CD4-positive, alpha-beta T cell treated with Interleukin-2 at 100 ng/mL for 4 hours (primary cell): ENCODE results near the gene SLC8A1.

ENCODE experiments used
- DNase-seq: peaks from one replicate; pipeline ENCODE4 v3.0.0-alpha.2; 2020; ENCODE audit warnings: low spot score

Gene SLC8A1

DNA sequence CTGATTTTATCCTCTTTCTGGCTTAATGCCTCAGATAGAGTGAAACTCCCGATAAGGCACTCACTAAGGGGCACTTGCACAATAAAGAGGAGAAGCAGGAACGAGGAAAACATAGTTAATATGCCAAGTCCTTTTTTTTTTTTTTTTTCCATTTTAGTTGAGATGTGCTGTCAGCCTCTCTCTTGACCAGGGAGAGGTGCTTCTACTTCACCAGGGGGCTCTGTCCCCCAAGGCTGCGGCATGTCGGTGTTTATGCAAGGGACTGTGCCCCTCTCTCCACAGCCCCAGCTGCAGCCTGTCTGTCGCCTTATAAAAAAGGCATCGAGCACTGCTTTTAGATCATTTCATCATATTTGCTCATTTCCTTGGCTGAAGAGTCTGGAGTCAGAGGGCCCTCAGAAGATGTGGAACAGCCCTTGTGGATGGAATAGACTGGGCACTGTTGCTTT is 178.1 kb downstream of the SLC8A1 start:
- DNase-seq, result no peak

DNA sequence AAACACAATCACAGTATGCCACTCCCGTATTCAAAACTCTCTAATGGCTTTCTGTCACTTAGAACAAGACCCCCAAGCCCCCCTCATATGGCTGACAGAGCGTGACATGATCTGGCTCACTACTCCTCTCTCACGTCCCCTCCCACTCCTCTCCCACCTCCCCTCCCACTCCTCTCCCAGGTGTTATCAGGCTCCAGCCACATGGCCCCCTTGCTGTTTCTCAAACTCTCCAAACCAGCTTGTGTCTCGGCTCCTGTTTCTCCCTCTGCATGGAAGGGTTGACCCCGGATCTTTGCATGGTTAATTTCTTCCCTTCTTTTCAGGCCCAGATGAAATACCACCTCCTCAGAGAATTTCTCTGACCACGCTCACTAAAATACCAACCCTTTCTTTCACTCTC is 180.8 kb downstream of the SLC8A1 start:
- no peak for DNase-seq

DNA sequence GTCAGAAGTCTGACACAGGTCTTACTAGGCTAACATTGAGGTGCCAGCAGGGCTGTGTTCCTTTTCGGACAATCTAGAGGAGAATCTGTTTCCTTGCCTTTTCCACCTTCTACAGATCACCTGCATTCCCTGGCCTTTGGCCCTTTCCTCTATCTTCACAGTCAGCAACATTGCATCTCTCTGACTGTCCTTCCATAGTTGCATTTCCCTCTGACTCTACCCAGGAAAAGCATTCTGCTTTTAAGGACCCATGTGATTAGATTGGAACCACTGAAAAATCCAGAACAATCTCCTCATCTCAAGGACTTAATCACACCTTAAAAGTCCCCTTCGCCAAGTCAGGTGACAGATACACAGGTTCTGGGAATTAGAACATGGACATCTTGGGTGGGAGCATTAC is 181.5 kb downstream of the SLC8A1 start:
- DNase-seq, result no peak

DNA sequence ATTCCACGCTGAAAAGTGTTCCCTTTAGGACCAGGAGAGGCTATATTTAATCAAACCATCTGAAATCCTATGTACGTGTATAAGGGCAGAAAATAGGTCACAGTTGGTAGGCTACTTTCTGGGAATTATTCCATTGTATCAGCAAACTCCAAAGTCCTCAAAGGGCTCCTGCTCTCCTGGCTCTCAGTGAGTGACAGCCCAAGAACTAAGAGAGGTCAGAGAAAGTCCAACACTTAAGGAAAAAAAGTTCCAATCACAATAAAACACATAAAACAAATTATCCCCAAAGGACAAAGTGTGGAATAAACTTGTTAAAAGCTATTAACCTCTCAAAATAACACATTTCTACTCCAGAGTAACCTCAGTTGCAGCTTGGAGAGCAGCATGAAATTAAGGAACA is 183.3 kb downstream of the SLC8A1 start:
- DNase-seq, result no peak

DNA sequence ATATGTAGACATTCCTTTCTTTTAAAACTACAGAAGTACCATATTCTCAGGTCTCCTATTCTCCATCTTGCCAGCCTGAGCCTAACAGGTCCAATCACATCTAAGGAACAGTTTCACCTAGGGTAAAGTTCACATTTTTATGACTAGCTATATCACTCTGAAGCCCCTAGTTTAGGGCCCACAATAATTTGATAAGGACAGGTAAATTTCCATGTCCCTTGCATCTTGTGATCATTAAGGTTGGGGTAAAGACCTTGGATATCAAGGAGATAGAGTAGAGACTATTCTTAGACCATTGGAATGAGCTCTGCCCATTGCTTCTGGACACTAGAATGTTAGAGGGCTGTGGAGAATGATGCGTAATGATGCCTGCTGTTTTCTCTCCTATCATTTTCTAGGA is 185.7 kb downstream of the SLC8A1 start:
- no peak for DNase-seq

DNA sequence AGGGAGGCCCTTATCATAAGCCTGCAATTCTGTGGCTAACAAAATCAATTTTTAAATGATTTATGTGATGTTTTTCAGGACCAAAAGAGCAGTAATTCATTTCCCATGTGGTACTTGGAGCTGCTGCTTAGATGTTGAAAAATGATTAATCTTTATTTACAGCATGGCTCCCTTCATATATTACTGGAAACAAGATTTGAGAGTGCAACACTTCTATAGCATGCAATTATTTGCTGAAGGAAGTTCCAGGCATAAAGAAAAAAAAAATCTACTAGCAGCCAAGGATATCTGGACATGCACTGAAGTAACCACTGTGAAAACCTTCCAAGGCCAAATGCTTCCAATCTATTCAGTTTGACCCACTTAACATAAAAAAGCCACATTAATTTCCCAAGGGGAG is 186.3 kb downstream of the SLC8A1 start:
- DNase-seq, result no peak

DNA sequence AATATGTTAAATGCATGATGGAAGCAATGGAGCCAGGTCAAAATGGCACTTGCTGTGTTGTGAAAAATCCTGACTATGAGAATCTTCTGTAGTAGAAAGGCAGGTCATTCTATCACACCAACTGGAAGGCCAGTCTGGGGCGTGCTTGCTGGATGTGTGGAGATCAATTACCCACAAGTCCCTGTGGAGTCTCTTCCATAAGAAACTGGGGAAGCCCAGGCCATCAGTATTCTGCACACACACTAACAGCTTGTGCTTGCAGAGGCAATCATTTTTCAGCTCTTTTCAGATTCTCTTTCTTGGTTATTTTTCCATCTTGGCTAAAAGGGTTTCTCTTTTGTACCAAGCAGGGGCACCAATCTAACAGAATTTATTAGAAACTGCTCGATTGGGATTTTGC is 190.8 kb downstream of the SLC8A1 start:
- DNase-seq, result no peak

DNA sequence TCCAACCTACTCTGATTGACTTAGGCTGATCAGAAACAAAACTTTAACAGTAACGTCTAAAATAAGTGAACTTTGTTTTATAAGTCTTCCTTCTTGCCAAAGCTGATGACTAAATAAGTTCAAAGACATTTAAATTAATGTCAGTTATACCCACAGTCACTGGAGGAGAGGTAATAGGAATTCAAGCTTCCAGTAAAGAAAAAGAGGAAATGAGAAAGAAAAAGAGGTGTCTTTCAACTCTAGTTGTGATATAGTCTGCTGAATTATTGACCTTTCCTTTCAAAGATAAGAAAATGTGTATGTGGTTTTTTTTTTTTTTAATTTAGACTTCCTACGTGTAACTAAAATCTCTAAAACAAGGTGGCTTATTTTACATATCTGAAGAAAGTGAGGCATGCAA is 191.5 kb downstream of the SLC8A1 start:
- no peak for DNase-seq

DNA sequence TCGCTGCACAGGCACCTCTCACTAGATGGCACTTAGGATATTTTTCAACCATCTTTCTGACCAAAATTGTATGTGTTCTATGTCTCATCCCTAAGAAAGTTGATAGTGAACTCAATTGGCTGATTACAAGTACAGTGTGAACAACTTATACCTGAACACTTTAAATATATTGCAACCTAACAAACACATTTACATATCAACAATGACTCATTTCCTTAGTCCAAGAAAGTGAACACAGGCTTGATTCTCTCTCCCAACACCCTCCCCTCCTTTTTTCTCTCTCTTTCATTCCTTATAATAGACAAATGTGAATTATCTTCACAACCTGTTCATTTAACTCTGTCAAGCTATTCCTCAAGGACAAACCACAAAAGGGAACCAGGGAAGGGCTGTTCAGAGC is 192.0 kb downstream of the SLC8A1 start:
- DNase-seq, result no peak

DNA sequence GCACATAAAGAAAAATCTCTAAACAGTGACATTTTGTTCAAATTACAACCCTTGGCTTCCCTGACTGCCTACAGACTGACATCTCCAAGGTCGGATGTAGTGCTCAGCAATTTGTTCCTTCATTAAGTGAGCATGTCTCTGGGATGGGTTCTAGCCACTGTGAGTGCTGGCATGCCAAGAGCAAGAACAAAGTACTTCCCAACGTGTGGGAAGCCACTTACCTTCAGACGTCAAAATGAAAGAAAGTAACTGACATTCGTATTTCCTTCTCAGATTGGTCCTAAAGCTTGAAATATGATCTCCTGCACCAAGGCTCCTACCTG is 193.8 kb downstream of the SLC8A1 start:
- no peak for DNase-seq

DNA sequence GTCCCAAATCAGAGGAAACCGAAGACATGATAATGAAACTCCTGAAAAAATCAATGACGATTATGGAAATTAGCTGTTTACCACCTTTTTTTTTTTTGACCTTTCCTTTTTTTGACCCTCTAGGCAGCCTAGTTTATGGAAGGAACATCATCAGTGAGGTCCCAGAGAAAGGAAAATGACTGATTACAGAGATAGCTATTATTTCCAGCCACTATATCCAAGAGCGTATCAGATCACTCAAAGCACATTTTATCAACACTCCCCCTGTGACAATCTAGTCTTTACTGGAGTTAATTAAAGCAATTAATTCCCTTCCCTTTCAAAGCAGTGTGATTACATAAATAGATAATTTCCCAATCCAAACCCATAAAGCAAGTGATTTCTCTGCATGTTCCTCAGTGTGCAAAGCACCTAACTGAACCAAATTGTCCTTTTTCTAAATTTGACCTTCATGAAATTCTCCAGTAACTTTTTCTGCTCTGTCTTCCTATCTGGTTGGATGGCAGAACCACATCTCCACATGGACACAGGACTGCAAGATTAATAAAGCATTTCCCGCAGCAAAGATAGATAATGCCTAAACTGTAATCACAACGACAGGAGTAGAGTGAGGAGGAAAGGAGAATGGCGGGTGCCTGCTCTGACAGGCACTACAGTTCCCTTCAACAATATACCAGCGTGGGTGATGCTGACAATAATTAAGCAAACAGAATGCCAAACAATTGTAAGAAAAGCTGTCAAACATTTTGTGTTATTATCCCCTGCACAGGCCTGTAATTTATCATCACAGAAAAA is 194.4 kb downstream of the SLC8A1 start:
- no peak for DNase-seq

DNA sequence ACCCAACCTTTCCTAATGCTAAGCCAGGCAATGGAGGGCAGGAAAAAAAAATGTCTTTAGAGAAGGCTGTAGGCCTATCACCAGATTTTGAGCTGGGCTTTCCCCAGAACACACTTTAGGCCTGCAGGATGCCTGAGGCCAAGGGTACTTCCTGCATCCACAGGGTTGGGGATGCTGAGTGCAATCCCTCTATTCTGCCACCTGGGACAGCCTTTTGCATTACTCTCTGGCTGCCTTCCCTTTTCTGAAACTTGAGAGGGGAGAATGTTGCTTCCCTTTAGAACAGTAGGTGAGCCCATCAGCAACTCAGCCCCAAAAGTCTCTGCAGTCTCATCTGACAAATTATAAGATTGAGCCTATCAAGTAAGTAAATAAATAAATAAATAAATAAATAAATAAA is 195.2 kb downstream of the SLC8A1 start:
- no peak for DNase-seq

DNA sequence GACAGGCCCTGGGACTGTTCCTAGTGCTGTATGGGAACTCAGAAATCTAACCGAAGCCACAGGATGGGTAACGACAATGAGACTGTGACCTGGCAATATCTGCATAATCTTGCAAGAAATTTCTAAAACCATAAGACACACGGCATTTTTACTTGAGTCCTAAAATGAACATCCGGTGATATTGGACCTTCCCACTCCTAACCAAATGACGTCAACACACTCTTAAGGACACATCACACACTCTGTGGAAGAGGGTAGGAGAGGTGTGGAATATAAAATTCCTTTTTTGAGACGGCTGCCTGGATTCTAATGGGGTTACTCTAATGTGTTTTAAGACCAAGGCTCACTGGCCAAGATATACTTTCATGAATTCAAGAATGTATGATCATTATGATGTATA is 195.9 kb downstream of the SLC8A1 start:
- no peak for DNase-seq

DNA sequence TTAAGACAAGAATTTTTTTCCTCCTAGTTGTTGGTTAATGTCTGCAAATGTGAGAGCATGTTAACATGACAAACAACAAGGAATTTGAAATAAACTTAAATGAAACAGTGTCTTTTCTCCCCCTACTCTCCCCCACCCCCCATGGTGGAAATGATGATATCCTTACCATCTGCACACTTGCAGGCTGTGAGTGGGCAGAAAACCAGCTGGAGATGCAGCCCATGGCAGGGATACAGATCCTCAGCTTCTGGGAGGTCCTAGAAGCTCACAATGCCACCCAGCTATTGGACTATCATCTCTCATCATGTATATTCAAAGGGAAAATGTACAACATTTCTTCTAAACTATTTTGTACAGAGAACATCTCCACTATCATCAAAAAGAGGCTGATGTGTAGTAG is 196.8 kb downstream of the SLC8A1 start:
- no peak for DNase-seq

DNA sequence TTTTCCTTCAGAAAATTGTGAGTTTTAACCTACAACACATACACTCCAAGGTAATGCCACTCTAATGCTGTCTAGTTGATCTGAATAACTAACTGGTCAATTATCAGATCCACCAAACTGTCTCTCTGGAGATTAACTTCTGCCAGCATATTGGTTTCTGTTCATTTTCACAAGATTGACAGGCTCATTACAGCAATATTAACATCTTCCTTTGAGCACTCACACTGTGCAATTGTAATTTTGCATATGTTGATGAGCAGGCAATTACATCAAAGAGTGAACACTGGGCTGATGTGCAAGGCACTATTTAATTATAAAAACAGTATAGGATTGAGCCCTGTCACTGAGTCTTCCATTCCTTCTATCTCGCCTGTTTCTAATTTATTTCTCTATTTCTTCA is 197.3 kb downstream of the SLC8A1 start:
- no peak for DNase-seq

DNA sequence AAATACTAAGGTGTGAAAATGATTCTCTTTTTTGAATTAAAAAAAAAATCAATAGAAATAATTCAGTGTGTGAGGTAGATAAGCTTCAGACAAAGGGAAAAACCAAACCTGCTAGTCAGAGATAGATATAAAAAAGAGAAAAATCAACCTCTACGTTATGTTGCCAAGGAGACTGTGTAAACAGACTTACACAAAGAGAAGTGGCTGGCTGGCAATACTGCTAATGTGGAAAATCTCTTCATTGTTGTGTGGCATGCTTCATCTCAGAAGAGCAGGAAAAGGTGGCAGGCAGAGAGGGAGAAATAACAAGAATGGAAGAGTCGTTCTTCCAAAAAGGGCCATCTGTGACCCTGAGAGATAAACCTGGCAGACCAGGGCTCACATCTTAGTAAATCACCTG is 200.8 kb downstream of the SLC8A1 start:
- DNase-seq, result no peak

DNA sequence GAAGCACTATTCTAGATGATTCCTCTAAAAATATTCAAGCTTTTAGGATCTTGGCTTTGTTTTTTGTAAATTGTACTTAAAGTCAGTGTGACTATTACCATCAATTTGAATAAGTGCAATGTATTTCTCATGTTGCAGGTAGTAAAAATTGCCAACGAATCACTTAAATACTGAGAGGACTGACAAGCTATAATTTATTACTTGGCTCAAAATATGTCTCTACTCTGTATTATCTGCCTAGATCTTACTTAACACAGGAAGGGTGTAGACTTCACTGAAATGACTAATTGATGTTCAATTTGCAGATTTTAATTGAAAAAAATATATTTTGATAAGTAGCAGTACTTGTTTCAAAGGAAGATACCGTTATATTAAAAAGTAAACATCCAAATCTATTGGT is 202.3 kb downstream of the SLC8A1 start:
- DNase-seq, result no peak

DNA sequence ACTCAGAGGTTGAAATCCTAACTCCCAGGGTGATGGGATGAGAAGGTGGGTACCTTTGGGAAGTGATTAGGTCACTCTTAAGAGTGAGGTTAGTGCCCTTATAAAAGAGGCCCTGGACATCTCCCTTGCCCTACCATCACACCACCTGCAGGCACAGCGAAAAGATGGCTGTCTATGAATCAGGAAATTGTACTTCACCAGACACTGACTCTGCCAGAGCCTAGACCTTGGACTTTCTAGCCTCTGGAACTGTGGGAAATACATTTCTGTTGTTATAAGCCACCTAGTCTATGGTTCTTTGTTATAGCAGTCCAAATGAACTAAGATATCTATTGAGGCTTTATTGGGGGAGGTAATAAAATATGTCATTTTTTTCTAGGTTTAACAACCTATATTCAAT is 203.6 kb downstream of the SLC8A1 start:
- no peak for DNase-seq

DNA sequence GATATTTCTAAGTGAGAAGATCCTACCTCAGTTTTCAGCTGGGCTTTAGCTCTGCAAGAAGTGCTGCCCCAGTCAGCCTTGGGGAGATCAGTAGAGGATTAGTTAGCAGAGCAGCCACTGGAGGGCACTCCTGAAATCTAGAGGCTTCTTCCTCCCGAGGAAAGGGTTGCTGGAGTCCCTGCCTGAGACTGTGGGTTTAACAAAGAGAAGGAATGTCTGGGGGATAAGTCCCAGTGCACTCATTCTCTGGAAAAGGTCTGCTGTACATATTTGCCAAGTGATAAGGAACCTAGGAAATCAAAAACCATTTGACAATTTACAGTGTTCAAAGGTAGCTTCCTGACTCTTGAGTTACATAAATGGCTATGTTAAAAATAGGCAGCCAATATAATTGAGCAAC is 207.2 kb downstream of the SLC8A1 start:
- no peak for DNase-seq

DNA sequence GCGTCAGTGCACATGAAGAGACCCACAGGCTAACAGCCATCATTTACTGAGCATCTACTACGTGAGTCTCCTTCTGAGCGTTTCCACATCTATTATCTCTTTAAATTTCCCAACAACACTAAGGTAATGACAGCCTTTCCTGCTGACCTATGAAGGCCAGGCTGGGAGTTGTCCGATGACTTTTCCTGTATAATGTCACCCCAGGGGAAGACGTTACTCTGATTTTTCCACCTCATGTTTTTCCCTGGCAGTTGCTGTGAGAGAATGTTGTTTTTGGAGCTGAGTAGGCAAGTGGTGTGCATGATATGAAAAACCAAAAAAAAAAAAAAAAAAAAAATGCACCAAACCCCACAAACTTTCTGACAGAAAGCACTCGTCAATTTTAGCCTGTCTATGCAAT is 207.6 kb downstream of the SLC8A1 start:
- no peak for DNase-seq

DNA sequence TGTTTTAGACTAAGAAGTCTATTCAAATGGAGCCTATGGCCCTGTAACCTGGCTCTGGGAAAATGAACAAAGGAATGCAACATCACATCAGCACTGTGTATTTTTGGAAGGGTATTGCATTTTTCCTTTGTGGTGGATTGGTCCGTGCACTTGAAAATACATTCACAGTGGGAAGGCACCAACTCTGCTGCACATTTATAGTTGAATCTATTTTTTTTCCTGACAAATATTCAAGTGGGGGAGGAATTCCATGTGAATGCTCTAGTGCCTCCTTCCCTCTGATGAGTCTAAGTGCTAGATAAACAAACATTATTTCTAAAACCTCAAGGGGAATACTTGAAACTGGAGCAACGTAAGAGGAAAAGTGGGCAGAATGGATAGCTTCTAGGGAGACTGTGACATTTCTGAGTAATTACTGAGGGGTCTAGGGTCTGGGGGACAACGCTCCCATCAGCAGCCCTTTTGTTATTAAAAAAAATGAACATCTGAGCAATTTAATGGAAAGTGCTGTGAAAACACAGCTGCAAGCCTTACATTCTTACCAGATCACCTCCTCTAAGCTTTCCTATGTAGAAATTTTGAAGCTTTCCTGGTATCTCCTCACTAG is 208.2 kb downstream of the SLC8A1 start:
- DNase-seq, result no peak

DNA sequence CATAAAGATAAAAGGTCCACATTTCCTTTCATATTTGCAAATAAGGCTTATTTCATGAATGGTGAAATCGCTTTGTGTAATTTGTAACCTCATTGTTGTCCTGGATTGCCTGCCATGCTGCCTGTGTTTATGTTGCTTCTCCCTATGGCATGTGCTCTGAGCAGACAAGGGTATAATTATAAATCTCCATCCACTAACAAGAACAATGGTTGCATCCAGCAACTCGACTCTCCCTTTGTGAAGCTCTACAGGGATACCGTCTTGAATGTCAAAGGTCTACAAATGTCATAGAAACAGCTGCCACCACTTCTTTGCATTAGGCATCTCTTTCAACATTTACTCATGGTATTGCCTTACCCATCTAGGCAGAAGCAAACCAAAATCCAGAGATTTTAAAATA is 209.6 kb downstream of the SLC8A1 start:
- DNase-seq, result no peak

DNA sequence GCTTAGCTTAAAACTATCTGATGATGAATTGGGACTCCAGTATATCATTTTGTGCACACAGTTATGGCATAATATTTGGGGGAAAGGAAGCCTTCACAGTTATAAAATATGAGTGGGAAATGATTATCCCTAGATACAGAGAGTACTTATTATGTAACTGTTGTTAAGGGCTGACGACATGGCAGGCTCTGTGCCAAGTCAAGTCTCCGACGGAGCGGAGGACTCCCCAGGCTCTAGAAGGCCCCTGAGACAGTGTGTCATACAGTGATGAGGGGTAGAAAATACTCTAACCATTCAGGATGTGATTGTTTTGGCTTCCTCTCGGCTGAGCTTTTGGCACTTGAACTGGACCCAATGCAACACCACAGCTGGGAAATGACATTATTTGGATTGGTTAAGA is 211.8 kb downstream of the SLC8A1 start:
- DNase-seq, result no peak

DNA sequence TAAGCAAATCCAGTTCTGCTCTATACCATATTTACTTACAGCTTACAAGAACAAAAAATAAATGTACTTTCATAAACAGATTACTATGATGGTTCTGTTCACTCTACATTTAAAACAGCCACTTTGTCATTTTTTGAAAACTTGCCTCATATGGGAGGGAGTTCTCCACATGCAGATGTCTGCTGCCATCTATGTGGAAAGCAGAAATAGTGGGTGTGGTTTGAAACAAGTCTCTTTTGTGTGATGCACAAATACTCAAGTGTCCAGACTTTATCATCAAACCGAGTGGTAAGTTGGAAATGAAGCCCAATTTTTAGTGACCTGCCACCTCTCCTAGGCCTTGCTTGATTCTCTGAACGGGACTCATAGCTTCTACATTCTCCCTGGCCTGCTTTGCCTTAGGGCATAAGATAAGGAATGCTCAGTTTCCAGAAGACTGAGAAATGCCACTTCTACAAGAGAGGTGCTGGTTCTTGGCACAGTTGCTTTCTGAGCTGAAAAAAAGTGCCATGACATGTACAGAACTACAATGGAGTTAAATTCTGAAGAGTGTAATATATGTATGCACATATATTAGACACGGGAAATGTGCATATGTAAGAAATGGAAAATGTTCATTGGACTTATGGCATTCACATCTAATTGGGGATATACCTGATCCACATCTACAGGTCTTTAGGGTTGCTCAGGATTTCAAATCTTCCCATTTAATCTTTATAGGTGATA is 221.0 kb downstream of the SLC8A1 start:
- DNase-seq, result no peak
